Neural cell (in vitro differentiated cells): ENCODE data around the gene KIAA1549. TPM values are rescaled to one million over a fixed set of nuclear protein-coding genes. Genes with fewer than 3 reads are reported as not detected.

Experiments
- H2AFZ ChIP-seq: fragments of 200-600, 300-800 bp; sonication (generic), shearing (Covaris generic); 2 replicates; pipeline ENCODE4 v1.6.0; 2014; ENCODE audit warnings: low read depth, mild to moderate bottlenecking, antibody characterized with exemption, low read length, moderate library complexity
- H3F3A ChIP-seq: fragments of 200-600 bp; shearing (Covaris generic); 2 replicates; pipeline ENCODE4 v1.6.1; 2016; ENCODE audit warnings: mild to moderate bottlenecking, moderate library complexity, mixed read lengths, antibody characterized with exemption, low read length; ENCODE audit not compliant: insufficient read depth, poor library complexity, severe bottlenecking
- H3K27ac ChIP-seq: fragments of 200-600, 300-800 bp; sonication (generic), shearing (Covaris generic); 2 replicates; pipeline ENCODE4 v1.5.1; 2014; ENCODE audit warnings: mild to moderate bottlenecking, low read length, moderate library complexity
- H3K27me3 ChIP-seq: fragments of 300-800, 200-600 bp; sonication (generic), shearing (Covaris generic); 2 replicates; pipeline ENCODE4 v1.6.0; 2014; ENCODE audit warnings: mild to moderate bottlenecking, low read depth, low read length, moderate library complexity; ENCODE audit not compliant: insufficient read depth
- H3K36me3 ChIP-seq: fragments of 300-800, 200-600 bp; sonication (generic), shearing (Covaris generic); 2 replicates; pipeline ENCODE4 v1.5.1; 2014; ENCODE audit warnings: mild to moderate bottlenecking, antibody characterized with exemption, low read length, moderate library complexity; ENCODE audit not compliant: insufficient read depth
- H3K4me2 ChIP-seq: fragments of 300-800, 200-600 bp; sonication (generic), shearing (Covaris generic); 2 replicates; pipeline ENCODE4 v1.6.0; 2014; ENCODE audit warnings: mild to moderate bottlenecking, low read length
- H3K4me3 ChIP-seq: fragments of 300-800, 200-600 bp; sonication (generic), shearing (Covaris generic); 2 replicates; pipeline ENCODE4 v1.5.1; 2014; ENCODE audit warnings: mild to moderate bottlenecking, low read length, moderate library complexity
- H3K79me2 ChIP-seq: fragments of 200-600 bp; shearing (Covaris generic); replicated peaks from 2 replicates; pipeline ENCODE4 v1.6.0; 2014; ENCODE audit warnings: mild to moderate bottlenecking, low read length, moderate library complexity; ENCODE audit not compliant: insufficient read depth
- H3K9ac ChIP-seq: fragments of 300-800, 200-600 bp; sonication (generic), shearing (Covaris generic); 2 replicates; pipeline ENCODE4 v1.6.1; 2016; ENCODE audit warnings: mild to moderate bottlenecking, low read length, mixed read lengths
- H3K9me2 ChIP-seq: fragments of 200-600 bp; shearing (Covaris generic); 2 replicates; pipeline ENCODE4 v1.6.1; 2016; ENCODE audit warnings: mild to moderate bottlenecking, low read length, mixed read lengths; ENCODE audit not compliant: insufficient read depth
- H3K9me3 ChIP-seq: fragments of 200-600, 300-800 bp; sonication (generic), shearing (Covaris generic); 2 replicates; pipeline ENCODE4 v1.6.1; 2016; ENCODE audit warnings: mild to moderate bottlenecking, mixed run types, low read length, moderate library complexity, mixed read lengths
- H4K20me1 ChIP-seq: fragments of 200-600 bp; shearing (Covaris generic); 2 replicates; pipeline ENCODE4 v1.6.1; 2016; ENCODE audit warnings: mild to moderate bottlenecking, mixed run types; ENCODE audit not compliant: insufficient read depth
- EP300 ChIP-seq: fragments of 450-650 bp; conservative IDR thresholded peaks from 2 replicates; pipeline ENCODE4 v1.6.1; 2014; ENCODE audit warnings: antibody characterized with exemption, mild to moderate bottlenecking, moderate library complexity; ENCODE audit not compliant: poor library complexity, severe bottlenecking
- EZH2 ChIP-seq: fragments of 200-600, 300-800 bp; shearing (Covaris generic), sonication (generic); IDR thresholded peaks from 2 replicates; pipeline ENCODE4 v1.6.1; 2014; ENCODE audit warnings: antibody characterized with exemption, low read length, borderline replicate concordance, mild to moderate bottlenecking; ENCODE audit not compliant: insufficient read depth, poor library complexity, severe bottlenecking
- MXI1 ChIP-seq: fragments of 450-650 bp; conservative IDR thresholded peaks from 2 replicates; pipeline ENCODE4 v1.6.1; 2014; ENCODE audit warnings: antibody characterized with exemption, mild to moderate bottlenecking; ENCODE audit not compliant: poor library complexity, severe bottlenecking
- POLR2AphosphoS5 ChIP-seq: IDR thresholded peaks from 2 replicates; pipeline ENCODE4 v1.6.1; 2012
- RAD21 ChIP-seq: fragments of 450-650 bp; conservative IDR thresholded peaks from 2 replicates; pipeline ENCODE4 v1.6.1; 2014; ENCODE audit warnings: antibody characterized with exemption, mild to moderate bottlenecking, moderate library complexity
- SMC3 ChIP-seq: fragments of 450-650 bp; conservative IDR thresholded peaks from 2 replicates; pipeline ENCODE4 v1.6.1; 2014; ENCODE audit warnings: antibody characterized with exemption, mild to moderate bottlenecking, moderate library complexity; ENCODE audit not compliant: poor library complexity
- TAF1 ChIP-seq: IDR thresholded peaks from 2 replicates; pipeline ENCODE4 v1.6.1; 2012; ENCODE audit warnings: low read depth
- polyA plus RNA-seq: library from polyadenylated mRNA; depleted of rRNA; stranded (reverse); fragments of >200 nt; gene quantifications from 2 replicates; pipeline ENCODE4 v1.2.3, GENCODE V29; 2014
- TF ChIP-seq, protein P1 (sequence below): IDR thresholded peaks from 2 replicates; pipeline ENCODE4 v1.6.1; 2012; ENCODE audit warnings: borderline replicate concordance

The KIAA1549 gene
- polyA plus RNA-seq, 1 donor from 2014 or later = 14.1 TPM

GRCh38 chr7:138903186-138903820 is 77.9 kb downstream of the KIAA1549 start:
- Histone ChIP-seq H3K27ac (no peak overlapping the region), H3K4me3 (no peak overlapping the region), H3F3A (no peaks in the 10 kb centered on the region), H4K20me1 (no peaks in the 10 kb centered on the region), H3K9ac (no peak overlapping the region), H3K79me2 (no peaks in the 10 kb centered on the region), H3K4me2 (no peak overlapping the region), H3K9me3 (no peaks in the 10 kb centered on the region), H2AFZ (no peak overlapping the region), H3K27me3 (no peaks in the 10 kb centered on the region), H3K9me2 (no peaks in the 10 kb centered on the region), H3K36me3 (peaks cover 6% of the 10 kb centered on the region)
- TF ChIP-seq, protein P1, sequence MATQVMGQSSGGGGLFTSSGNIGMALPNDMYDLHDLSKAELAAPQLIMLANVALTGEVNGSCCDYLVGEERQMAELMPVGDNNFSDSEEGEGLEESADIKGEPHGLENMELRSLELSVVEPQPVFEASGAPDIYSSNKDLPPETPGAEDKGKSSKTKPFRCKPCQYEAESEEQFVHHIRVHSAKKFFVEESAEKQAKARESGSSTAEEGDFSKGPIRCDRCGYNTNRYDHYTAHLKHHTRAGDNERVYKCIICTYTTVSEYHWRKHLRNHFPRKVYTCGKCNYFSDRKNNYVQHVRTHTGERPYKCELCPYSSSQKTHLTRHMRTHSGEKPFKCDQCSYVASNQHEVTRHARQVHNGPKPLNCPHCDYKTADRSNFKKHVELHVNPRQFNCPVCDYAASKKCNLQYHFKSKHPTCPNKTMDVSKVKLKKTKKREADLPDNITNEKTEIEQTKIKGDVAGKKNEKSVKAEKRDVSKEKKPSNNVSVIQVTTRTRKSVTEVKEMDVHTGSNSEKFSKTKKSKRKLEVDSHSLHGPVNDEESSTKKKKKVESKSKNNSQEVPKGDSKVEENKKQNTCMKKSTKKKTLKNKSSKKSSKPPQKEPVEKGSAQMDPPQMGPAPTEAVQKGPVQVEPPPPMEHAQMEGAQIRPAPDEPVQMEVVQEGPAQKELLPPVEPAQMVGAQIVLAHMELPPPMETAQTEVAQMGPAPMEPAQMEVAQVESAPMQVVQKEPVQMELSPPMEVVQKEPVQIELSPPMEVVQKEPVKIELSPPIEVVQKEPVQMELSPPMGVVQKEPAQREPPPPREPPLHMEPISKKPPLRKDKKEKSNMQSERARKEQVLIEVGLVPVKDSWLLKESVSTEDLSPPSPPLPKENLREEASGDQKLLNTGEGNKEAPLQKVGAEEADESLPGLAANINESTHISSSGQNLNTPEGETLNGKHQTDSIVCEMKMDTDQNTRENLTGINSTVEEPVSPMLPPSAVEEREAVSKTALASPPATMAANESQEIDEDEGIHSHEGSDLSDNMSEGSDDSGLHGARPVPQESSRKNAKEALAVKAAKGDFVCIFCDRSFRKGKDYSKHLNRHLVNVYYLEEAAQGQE = no peak
- TF ChIP-seq SMC3 = no peak
- TF ChIP-seq MXI1 = no peak

DNA sequence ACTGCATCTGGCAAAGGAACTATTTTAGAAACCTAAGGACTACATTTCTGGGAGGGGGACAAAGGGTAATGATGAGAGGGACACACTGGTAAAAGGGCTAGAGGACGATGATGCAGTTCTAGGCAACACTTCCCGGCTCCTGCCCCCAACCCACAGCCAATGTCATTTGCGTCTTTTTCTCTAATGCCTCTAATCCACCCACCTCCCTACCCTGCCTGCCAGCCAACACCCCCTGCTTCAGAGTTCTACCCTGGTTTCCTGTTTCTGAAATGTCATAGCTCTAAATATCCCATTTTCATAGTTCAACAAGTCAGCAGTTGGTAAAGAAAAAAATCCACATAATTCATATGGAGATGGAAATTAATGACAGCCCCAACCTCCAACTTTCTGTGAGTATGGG is 79.0 kb downstream of the KIAA1549 start:
- H3K79me2 ChIP-seq = no peaks in the 10 kb centered on the region
- peaks cover 6% of the 10 kb centered on the region for H3K36me3 ChIP-seq
- H4K20me1 ChIP-seq = no peaks in the 10 kb centered on the region
- no peak overlapping the region for H3K4me3 ChIP-seq
- no peak overlapping the region for H3K27ac ChIP-seq
- no peak overlapping the region for H3K4me2 ChIP-seq
- H3K9ac ChIP-seq = no peak overlapping the region
- no peaks in the 10 kb centered on the region for H3K9me2 ChIP-seq
- H3K27me3 ChIP-seq = no peaks in the 10 kb centered on the region
- TF ChIP-seq SMC3 (no peak), RAD21 (no peak), MXI1 (no peak), TAF1 (no peak), EP300 (no peak), EZH2 (no peak), POLR2AphosphoS5 (no peak)
- TF ChIP-seq, protein P1 = no peak
- H2AFZ ChIP-seq = no peak overlapping the region
- H3K9me3 ChIP-seq = no peaks in the 10 kb centered on the region
- no peaks in the 10 kb centered on the region for H3F3A ChIP-seq
